Measurements from ENCODE around the gene PTBP1.
"Not testable (repeated sequence)": the region's sequence is repeated elsewhere in the genome, so short reads cannot be mapped to it uniquely, and the experiment has no call there.

PTBP1 gene

GRCh38 chr19:812049-812746 lies 14.9 kb downstream of the PTBP1 start:
- no peak for DNase-seq

GRCh38 chr19:812747-813218 lies 15.5 kb downstream of the PTBP1 start:
- no peak for DNase-seq

- DNase-seq: no peak
Observed at GRCh38 chr19:813219-814151, 16.2 kb downstream of the PTBP1 start.

- DNase-seq: no peak
Observed at GRCh38 chr19:814152-815078, 17.2 kb downstream of the PTBP1 start.

GRCh38 chr19:815079-815774 lies 18.0 kb downstream of the PTBP1 start:
- DNase-seq: no peak

GRCh38 chr19:815775-816499 lies 18.7 kb downstream of the PTBP1 start:
- DNase-seq: no peak

GRCh38 chr19:816500-816857 lies 19.2 kb downstream of the PTBP1 start:
- no peak for DNase-seq

GRCh38 chr19:820212-820611 lies 23.0 kb downstream of the PTBP1 start:
- DNase-seq: not testable (repeated sequence)

GRCh38 chr19:821231-821824 lies 24.1 kb downstream of the PTBP1 start:
- DNase-seq: no peak

GRCh38 chr19:821825-822503 lies 24.7 kb downstream of the PTBP1 start, which contains the start of gene PLPPR3:
TSS of gene PLPPR3 (minus strand) at chr19:821955. CDS start at chr19:821559, 396 bp downstream.
- no peak for DNase-seq

- DNase-seq: no peak
Observed at GRCh38 chr19:823565-824121, 26.4 kb downstream of the PTBP1 start.

GRCh38 chr19:824885-825284 lies 27.6 kb downstream of the PTBP1 start:
- DNase-seq: no peak

GRCh38 chr19:825897-826644 lies 28.8 kb downstream of the PTBP1 start:
- no peak for DNase-seq

GRCh38 chr19:827314-827709 lies 30.1 kb downstream of the PTBP1 start:
- DNase-seq: no peak

GRCh38 chr19:827710-828321 lies 30.6 kb downstream of the PTBP1 start, which contains the start of gene AZU1:
TSS of gene AZU1 (plus strand) at chr19:827837. CDS start at chr19:827847, 10 bp downstream.
- no peak for DNase-seq

- no peak for DNase-seq
Observed at GRCh38 chr19:829129-829758, 32.0 kb downstream of the PTBP1 start.

GRCh38 chr19:831407-832369 lies 34.4 kb downstream of the PTBP1 start:
- DNase-seq: no peak
